Gastrocnemius medialis (tissue), 4 donors: ENCODE results near the gene GNAQ. TPM values are rescaled to one million over a fixed set of nuclear protein-coding genes. Genes with fewer than 3 reads are reported as not detected.

Source experiments
- ATAC-seq, 2 donors: fragments of 150-250 bp; one replicate each; pipeline ENCODE4 v1.9.1; 2016
- DNase-seq, 2 donors: peaks; one replicate each; pipeline ENCODE4 v3.0.0-alpha.2; 2019
- H3K27ac ChIP-seq, 4 donors: fragments of 200-600 bp; sonication (generic); 1 replicate in 1 of 4; 2 replicates in 3 of 4; pipeline ENCODE4 v1.5.1; 2016 to 2018; ENCODE audit warnings: mild to moderate bottlenecking in 2 of 4, moderate library complexity in 1 of 4
- H3K27me3 ChIP-seq, 3 donors: fragments of 200-600 bp; sonication (generic) in 2 of 3; 1 replicate in 1 of 3; 2 replicates in 2 of 3; pipeline versions ENCODE4 v1.5.1 to v1.6.0; 2016 to 2019; ENCODE audit warnings: mild to moderate bottlenecking in 1 of 3, moderate library complexity in 1 of 3
- H3K36me3 ChIP-seq, 2 donors: fragments of 200-600 bp; sonication (generic) in 1 of 2; one replicate each; pipeline ENCODE4 v1.5.1; 2017 to 2018
- H3K4me1 ChIP-seq, 2 donors: fragments of 200-600 bp; sonication (generic) in 1 of 2; one replicate each; pipeline ENCODE4 v1.5.1; 2016 to 2017; ENCODE audit warnings: mild to moderate bottlenecking in 2 of 2
- H3K4me3 ChIP-seq, 4 donors: fragments of 200-600 bp; sonication (generic) in 3 of 4; 1 replicate in 1 of 4; 2 replicates in 3 of 4; pipeline ENCODE4 v1.5.1; 2016 to 2019; ENCODE audit warnings: mild to moderate bottlenecking in 2 of 4
- H3K9me3 ChIP-seq, 3 donors: fragments of 200-600 bp; sonication (generic) in 2 of 3; 1 replicate in 1 of 3; 2 replicates in 2 of 3; pipeline ENCODE4 v1.5.1; 2016 to 2019
- CTCF ChIP-seq, 5 experiments: fragments of 450-650 bp in 3 of 5; fragments of 200-600 bp in 2 of 5; sonication (generic) in 2 of 5; IDR thresholded peaks in 4 of 5; conservative IDR thresholded peaks in 1 of 5; 1 replicate in 4 of 5; 2 replicates in 1 of 5; pipeline ENCODE4 v1.5.1; 2016 to 2019; ENCODE audit warnings: antibody characterized with exemption in 5 of 5, mild to moderate bottlenecking in 3 of 5, moderate library complexity in 3 of 5
- POLR2A ChIP-seq, 2 donors: fragments of 450-650 bp; IDR thresholded peaks; one replicate each; pipeline ENCODE4 v1.6.1; 2017; ENCODE audit warnings: antibody characterized with exemption in 2 of 2, mild to moderate bottlenecking in 2 of 2, moderate library complexity in 2 of 2
- in situ Hi-C, 4 donors: fragments of 200-750 bp; cut with MboI; loops; one replicate each; pipeline versions ENCODE4 v1.15.0 to v1.8.0; 2017; ENCODE audit warnings: low sequenced_read_pairs in 4 of 4
- intact Hi-C: fragments of 100-400 bp; cut with DNase I; formaldehyde crosslinking; loops from one replicate; pipeline ENCODE4 v1.15.1; 2023; ENCODE audit warnings: low total_unique reads
- total RNA-seq, 4 donors: library from RNA; depleted of rRNA; stranded (reverse); fragments of >200 nt; gene quantifications; one replicate each; pipeline versions ENCODE4 v1.1.0 to v1.2.3, GENCODE V29; 2016

GNAQ gene
- total RNA-seq, 4 donors from 2014 or later, result 11.3 to 25.9 (median 18.7) TPM

GRCh38 chr9:77951369-77951768 lies 80.2 kb downstream of the GNAQ start:
- Histone ChIP-seq H3K36me3 (no peaks in the 10 kb centered on the region), H3K27ac (peak overlapping the region in 1 of 4 donors; percentile 9), H3K4me3 (no peak overlapping the region), H3K9me3 (no peaks in the 10 kb centered on the region), H3K27me3 (no peaks in the 10 kb centered on the region), H3K4me1 (peaks cover 45 to 55% of the 10 kb centered on the region in 2 donors)
- TF ChIP-seq POLR2A (IDR thresholded peaks at IDR 0.05) (no peak), CTCF (IDR thresholded peaks at IDR 0.05 in 4 of 5, conservative IDR thresholded peaks at IDR 0.05 in 1 of 5) (no peak)
- intact Hi-C loops (no loop called here), in situ Hi-C loops (no loop called here)
- ATAC-seq (no peak), DNase-seq (no peak)

GRCh38 chr9:77949751-77950436 lies 81.7 kb downstream of the GNAQ start:
- TF ChIP-seq CTCF (IDR thresholded peaks at IDR 0.05 in 4 of 5, conservative IDR thresholded peaks at IDR 0.05 in 1 of 5), result no peak
- no peak for TF ChIP-seq POLR2A (IDR thresholded peaks at IDR 0.05)
- H3K27ac ChIP-seq, result no peak overlapping the region
- peaks cover 57 to 65% of the 10 kb centered on the region in 2 donors for H3K4me1 ChIP-seq
- no peak for DNase-seq
- intact Hi-C loops, result no loop called here
- H3K36me3 ChIP-seq, result no peaks in the 10 kb centered on the region
- no peaks in the 10 kb centered on the region for H3K9me3 ChIP-seq
- no peak for ATAC-seq
- no peaks in the 10 kb centered on the region for H3K27me3 ChIP-seq
- in situ Hi-C loops, result no loop called here
- H3K4me3 ChIP-seq, result no peak overlapping the region

- DNase-seq, result no peak
- Histone ChIP-seq H3K36me3 (no peaks in the 10 kb centered on the region), H3K4me3 (no peak overlapping the region), H3K9me3 (no peaks in the 10 kb centered on the region), H3K4me1 (peaks cover 60 to 65% of the 10 kb centered on the region in 2 donors), H3K27ac (no peak overlapping the region), H3K27me3 (no peaks in the 10 kb centered on the region)
- intact Hi-C loops (no loop called here), in situ Hi-C loops (no loop called here)
- no peak for TF ChIP-seq POLR2A (IDR thresholded peaks at IDR 0.05)
- no peak for TF ChIP-seq CTCF (IDR thresholded peaks at IDR 0.05 in 4 of 5, conservative IDR thresholded peaks at IDR 0.05 in 1 of 5)
- no peak for ATAC-seq
Observed at GRCh38 chr9:77947651-77948050, 84.0 kb downstream of the GNAQ start.

- intact Hi-C loops (no loop called here), in situ Hi-C loops (no loop called here)
- peaks cover 56 to 63% of the 10 kb centered on the region in 2 donors for H3K4me1 ChIP-seq
- H3K9me3 ChIP-seq, result no peaks in the 10 kb centered on the region
- H3K27me3 ChIP-seq, result no peaks in the 10 kb centered on the region
- H3K36me3 ChIP-seq, result no peaks in the 10 kb centered on the region
- ATAC-seq (no peak), DNase-seq (peak in 1 of 2 donors; percentile 13)
- H3K4me3 ChIP-seq, result no peak overlapping the region
- no peak for TF ChIP-seq POLR2A (IDR thresholded peaks at IDR 0.05)
- no peak for TF ChIP-seq CTCF (IDR thresholded peaks at IDR 0.05 in 4 of 5, conservative IDR thresholded peaks at IDR 0.05 in 1 of 5)
- H3K27ac ChIP-seq, result no peak overlapping the region
Observed at GRCh38 chr9:77946969-77947620, 84.5 kb downstream of the GNAQ start.
